Lower leg skin (tissue), 4 donors: ENCODE measurements around the gene TTYH3. TPM values are rescaled to one million over a fixed set of nuclear protein-coding genes. Genes with fewer than 3 reads are reported as not detected.

Experiments used
- DNase-seq, 2 donors: peaks; one replicate each; pipeline ENCODE4 v3.0.0-alpha.2; 2019; ENCODE audit warnings: low spot score in 2 of 2
- H3K4me3 ChIP-seq: fragments of 200-600 bp; sonication (generic); 2 replicates; pipeline ENCODE4 v1.5.1; 2017; ENCODE audit warnings: mild to moderate bottlenecking, low read depth; ENCODE audit not compliant: poor library complexity, severe bottlenecking
- CTCF ChIP-seq, 3 donors: fragments of 450-650 bp; IDR thresholded peaks; one replicate each; pipeline ENCODE4 v1.5.1; 2016; ENCODE audit warnings: antibody characterized with exemption in 3 of 3, mild to moderate bottlenecking in 3 of 3, moderate library complexity in 2 of 3
- POLR2A ChIP-seq, 2 donors: fragments of 450-650 bp; IDR thresholded peaks; one replicate each; pipeline ENCODE4 v1.6.1; 2016 to 2017; ENCODE audit warnings: antibody characterized with exemption in 2 of 2, mild to moderate bottlenecking in 1 of 2, moderate library complexity in 1 of 2
- WGBS, 2 donors: methylation state at CpG; one replicate each; pipeline ENCODE4 v1.1.5; 2018; 5-methylcytosine and 5-hydroxymethylcytosine counted together
- intact Hi-C: fragments of 100-400 bp; cut with DNase I; formaldehyde crosslinking; loops from one replicate; pipeline ENCODE4 v1.15.0; 2023; ENCODE audit warnings: low total_unique reads
- total RNA-seq, 4 donors: library from RNA; depleted of rRNA; stranded (reverse); fragments of >200 nt; gene quantifications; one replicate each; pipeline ENCODE4 v1.1.0, GENCODE V29; 2016

The TTYH3 gene
- total RNA-seq, 4 donors from 2014 or later: 7.9 to 18.0 (median 13.9) TPM

DNA sequence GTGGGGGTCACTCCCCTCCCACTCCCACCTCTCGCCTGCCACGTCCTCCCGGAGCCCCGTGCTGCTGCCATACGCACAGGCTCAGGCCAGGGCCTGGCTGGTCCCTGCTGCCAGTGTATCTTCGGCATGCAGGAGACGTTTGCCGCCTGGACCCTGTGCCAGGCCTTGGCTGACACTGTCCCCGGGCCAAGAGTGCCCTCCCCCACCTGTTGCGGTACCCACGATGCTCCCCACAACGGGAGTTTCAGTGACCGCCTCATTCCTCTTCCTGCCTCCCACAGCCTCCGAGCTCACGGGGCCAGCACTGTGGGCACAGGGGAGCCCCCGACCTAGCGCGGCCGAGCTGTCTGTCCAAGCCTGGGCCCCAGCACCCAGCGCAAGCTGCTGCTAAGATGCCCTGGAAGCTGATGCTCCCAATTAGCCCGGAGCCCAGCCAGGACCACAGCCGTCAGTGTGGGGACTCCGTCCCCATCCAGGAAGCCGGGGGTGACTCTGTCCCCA is 7.4 kb downstream of the TTYH3 start:
- 75 to 90% methylated on average over 12 to 24 of the region's 24 CpGs for WGBS, 2 donors
- intact Hi-C loops: no loop called here
- no peak overlapping the region for H3K4me3 ChIP-seq
- TF ChIP-seq CTCF (IDR thresholded peaks at IDR 0.05) (no peak), POLR2A (IDR thresholded peaks at IDR 0.05) (no peak)
- DNase-seq: no peak

- TF ChIP-seq CTCF (IDR thresholded peaks at IDR 0.05) (no peak), POLR2A (IDR thresholded peaks at IDR 0.05) (no peak)
- 73 to 87% methylated on average over 31 to 33 of the region's 37 CpGs for WGBS, 2 donors
- intact Hi-C loops: no loop called here
- H3K4me3 ChIP-seq: no peak overlapping the region
- no peak for DNase-seq
Observed at GRCh38 chr7:2639695-2640481, 8.1 kb downstream of the TTYH3 start.

DNA sequence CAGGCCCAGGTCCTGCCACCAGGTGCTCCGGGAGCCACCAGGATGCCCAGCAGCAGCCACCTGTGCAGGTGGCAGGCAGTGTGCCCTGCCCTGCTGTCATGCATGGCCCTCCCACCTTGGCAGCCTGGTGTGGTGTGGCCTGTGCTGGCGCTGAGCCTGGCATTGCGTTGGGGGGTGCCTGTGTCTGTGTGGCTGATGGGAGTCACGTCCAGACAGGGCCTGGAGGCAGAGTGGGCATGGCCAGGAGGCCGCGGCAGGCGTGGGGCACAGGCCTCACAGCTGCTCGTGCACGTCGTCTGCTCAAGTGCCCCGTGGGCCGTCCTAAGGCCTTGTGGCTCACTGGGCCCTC is 8.7 kb downstream of the TTYH3 start:
- intact Hi-C loops: no loop called here
- 50 to 52% methylated on average over 1 to 11 of the region's 12 CpGs for WGBS, 2 donors
- DNase-seq: no peak
- no peak for TF ChIP-seq CTCF (IDR thresholded peaks at IDR 0.05)
- no peak for TF ChIP-seq POLR2A (IDR thresholded peaks at IDR 0.05)
- no peak overlapping the region for H3K4me3 ChIP-seq

DNA sequence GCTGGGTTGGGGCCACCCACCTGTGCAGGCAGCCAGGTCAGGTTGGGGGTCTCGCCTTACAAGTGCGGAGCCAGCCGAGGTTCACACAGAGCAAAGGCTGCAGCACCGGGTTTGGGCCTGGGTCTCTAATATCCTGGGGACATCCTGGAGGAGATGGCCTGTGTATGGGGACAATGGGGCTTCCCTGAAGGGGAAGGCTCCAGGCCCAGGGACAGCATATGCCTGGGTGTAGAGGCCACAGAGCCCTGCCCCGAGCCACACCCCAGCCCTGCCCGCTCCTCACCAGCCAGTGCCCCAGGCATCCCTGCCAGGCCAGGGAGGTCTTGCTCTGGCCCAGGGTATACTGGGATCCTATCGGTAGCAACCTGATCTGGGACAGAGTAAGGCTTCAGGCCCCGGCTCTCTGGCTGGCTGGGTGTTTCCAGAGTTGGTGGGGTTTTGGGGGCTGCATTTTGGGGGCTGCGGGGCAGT is 9.1 kb downstream of the TTYH3 start:
- 14 to 62% methylated on average over 1 to 8 of the region's 9 CpGs for WGBS, 2 donors
- DNase-seq: no peak
- H3K4me3 ChIP-seq: no peak overlapping the region
- intact Hi-C loops: no loop called here
- TF ChIP-seq CTCF (IDR thresholded peaks at IDR 0.05) (no peak), POLR2A (IDR thresholded peaks at IDR 0.05) (no peak)

DNA sequence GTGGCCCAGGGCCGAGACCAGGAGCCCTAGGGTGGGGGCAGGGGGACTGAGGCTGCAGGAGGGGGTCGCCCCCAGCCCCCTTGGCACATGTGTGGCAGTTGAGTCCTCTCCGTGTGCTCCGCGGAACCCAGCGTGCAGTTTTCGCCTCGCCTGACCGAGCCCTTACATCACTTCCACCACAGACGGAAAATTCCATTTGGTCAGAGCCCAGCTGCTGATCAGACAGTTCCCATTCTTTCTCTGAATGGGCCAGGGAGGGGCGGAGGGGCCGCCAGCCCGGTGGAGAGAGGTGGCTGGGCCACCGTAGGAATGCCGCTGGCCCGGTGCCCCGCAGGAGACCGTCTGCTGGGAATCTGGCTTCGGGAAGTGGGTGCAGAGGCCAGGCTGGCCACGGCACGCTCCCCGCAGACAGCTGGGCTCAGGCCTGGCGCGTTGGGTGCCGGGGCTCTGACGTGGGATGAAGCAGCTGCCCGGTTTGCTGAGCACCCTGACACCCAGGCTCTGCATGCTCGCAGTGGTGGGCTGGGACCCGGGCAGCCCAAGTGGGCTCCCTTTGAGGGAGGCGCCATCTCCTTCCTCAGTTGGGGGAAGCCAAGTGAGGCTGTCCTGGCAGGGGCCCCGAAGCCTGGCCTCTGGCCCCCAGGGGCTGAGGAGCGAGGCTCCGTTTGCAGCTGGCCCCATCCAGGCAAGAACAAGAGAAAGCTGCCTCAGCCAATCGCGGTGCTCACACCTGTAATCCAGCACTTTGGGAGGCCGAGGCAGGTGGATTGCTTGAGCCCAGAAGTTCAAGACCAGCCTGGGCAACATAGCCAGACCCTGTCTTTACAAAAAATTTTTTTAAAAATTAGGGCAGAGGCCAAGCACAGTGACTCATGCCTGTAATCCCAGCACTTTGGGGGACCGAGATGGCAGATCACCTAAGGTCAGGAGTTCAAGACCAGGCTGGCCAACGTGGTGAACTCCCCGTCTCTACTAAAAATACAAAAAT is 9.9 kb downstream of the TTYH3 start:
- peak; percentile 78 to 96 for DNase-seq
- no peak overlapping the region for H3K4me3 ChIP-seq
- intact Hi-C loops: no loop called here
- 17 to 53% methylated on average over 16 to 38 of the region's 39 CpGs for WGBS, 2 donors
- no peak for TF ChIP-seq CTCF (IDR thresholded peaks at IDR 0.05)
- TF ChIP-seq POLR2A (IDR thresholded peaks at IDR 0.05): no peak
